ENCODE results near the gene NSMF.

DNA sequence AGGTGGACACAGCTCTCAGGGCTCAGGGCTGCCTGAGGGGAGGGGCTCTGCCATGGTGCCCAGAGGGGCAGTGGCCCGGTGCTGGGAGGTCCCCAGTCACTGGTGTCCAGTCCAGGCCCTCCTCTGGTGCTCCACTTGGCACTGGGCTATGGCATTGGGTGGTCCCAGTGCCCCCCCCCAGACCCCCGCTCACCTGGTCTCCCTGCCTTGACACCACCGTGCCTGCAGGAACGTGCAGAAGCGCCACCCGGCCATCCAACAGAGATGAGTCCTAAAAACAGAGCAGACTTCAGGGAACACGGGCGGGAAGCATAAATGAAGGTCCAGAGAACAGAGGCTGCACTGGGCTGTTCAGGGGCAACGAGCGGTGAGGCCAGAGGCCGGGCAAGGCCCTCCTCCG lies 42.3 kb upstream of the NSMF start:
- TF ChIP-seq POLR2A (IDR thresholded peaks at IDR 0.05; ENCODE audit: low read depth, low read length) (no peak), POLR2AphosphoS5 (IDR thresholded peaks at IDR 0.05; ENCODE audit: low read depth, low read length) (no peak), TAF1 (IDR thresholded peaks at IDR 0.05; ENCODE audit: low read depth, low read length) (no peak)

All from GM12891 (cell line).